ENCODE results near the gene KPNA1.

Gene KPNA1

DNA sequence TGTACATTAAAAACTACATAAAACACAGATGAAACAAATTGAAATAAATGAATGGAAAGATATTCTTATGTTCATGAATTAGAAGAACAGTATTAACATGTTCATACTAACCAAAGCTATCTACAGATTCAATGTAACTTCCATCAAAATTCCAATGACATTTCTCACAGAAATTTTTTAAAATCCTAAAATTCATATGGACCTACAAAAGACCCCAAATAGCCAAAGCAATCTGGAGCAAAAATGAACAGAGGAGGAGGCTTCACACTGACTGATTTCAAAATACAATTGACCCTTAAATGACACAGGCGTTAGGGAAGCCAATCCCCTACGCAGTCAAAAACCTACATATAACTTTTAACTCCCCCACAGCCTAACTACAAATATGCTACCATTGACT, 39.4 kb downstream of the KPNA1 start:
- H3K27ac ChIP-seq: no peak overlapping the region
- no peaks in the 10 kb centered on the region for H3K27me3 ChIP-seq
- H3K9me3 ChIP-seq: no peaks in the 10 kb centered on the region
- no peak overlapping the region for H3K4me3 ChIP-seq
- DNase-seq: no peak
- H3K36me3 ChIP-seq: no peaks in the 10 kb centered on the region
- intact Hi-C loops (cut with DNase I; ENCODE audit: low total_unique reads): no loop called here
- TF ChIP-seq, protein P1, sequence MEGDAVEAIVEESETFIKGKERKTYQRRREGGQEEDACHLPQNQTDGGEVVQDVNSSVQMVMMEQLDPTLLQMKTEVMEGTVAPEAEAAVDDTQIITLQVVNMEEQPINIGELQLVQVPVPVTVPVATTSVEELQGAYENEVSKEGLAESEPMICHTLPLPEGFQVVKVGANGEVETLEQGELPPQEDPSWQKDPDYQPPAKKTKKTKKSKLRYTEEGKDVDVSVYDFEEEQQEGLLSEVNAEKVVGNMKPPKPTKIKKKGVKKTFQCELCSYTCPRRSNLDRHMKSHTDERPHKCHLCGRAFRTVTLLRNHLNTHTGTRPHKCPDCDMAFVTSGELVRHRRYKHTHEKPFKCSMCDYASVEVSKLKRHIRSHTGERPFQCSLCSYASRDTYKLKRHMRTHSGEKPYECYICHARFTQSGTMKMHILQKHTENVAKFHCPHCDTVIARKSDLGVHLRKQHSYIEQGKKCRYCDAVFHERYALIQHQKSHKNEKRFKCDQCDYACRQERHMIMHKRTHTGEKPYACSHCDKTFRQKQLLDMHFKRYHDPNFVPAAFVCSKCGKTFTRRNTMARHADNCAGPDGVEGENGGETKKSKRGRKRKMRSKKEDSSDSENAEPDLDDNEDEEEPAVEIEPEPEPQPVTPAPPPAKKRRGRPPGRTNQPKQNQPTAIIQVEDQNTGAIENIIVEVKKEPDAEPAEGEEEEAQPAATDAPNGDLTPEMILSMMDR (IDR thresholded peaks at IDR 0.05): no peak
- peaks cover 0 to 12% (median 0%) of the 10 kb centered on the region in 4 donors for H3K4me1 ChIP-seq

DNA sequence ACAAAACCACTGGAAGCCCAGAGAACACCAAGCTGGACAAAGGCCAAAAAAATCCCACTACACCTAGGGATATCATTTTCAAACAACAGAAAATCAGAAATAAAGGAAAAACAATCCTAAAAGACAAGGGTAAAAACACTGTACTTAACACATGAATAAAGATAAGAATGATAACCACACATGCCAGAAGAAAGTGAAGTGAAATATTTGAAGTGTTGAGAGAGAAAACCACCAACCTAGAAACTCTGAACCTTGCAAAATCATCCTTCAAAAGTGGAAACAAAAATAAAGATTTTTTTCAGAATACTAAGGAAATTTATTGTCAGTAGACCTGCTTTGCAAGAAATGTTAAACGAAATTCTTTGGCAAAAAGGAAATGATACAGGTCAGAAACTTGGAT, 45.1 kb downstream of the KPNA1 start:
- DNase-seq: no peak
- Histone ChIP-seq H3K4me1 (peaks cover 0 to 9% (median 2%) of the 10 kb centered on the region in 4 donors), H3K9me3 (no peaks in the 10 kb centered on the region), H3K27ac (no peak overlapping the region), H3K36me3 (peaks cover 10 to 12% (median 10%) of the 10 kb centered on the region in 3 donors), H3K27me3 (no peaks in the 10 kb centered on the region), H3K4me3 (no peak overlapping the region)
- TF ChIP-seq, protein P1 (IDR thresholded peaks at IDR 0.05): no peak
- intact Hi-C loops (cut with DNase I; ENCODE audit: low total_unique reads): loop anchor here (10.0 kb wide), 1 partner anchor 45 kb away; the partner anchor contains the start of gene KPNA1

- DNase-seq: no peak
- TF ChIP-seq, protein P1 (IDR thresholded peaks at IDR 0.05): no peak
- H3K9me3 ChIP-seq: no peaks in the 10 kb centered on the region
- H3K4me3 ChIP-seq: no peak overlapping the region
- no peaks in the 10 kb centered on the region for H3K27me3 ChIP-seq
- peaks cover 10 to 12% (median 10%) of the 10 kb centered on the region in 3 donors for H3K36me3 ChIP-seq
- H3K27ac ChIP-seq: no peak overlapping the region
- peaks cover 0 to 9% (median 2%) of the 10 kb centered on the region in 4 donors for H3K4me1 ChIP-seq
- intact Hi-C loops (cut with DNase I; ENCODE audit: low total_unique reads): loop anchor here (10.0 kb wide), 1 partner anchor 46 kb away; the partner anchor contains the start of gene KPNA1
Observed at GRCh38 chr3:122468896-122469533, 45.7 kb downstream of the KPNA1 start.

GRCh38 chr3:122466701-122467240, 48.0 kb downstream of the KPNA1 start:
- H3K4me3 ChIP-seq: no peak overlapping the region
- DNase-seq: no peak
- intact Hi-C loops (cut with DNase I; ENCODE audit: low total_unique reads): loop anchor here (10.0 kb wide), 1 partner anchor 48 kb away; the partner anchor contains the start of gene KPNA1
- H3K4me1 ChIP-seq: peaks cover 0 to 9% (median 2%) of the 10 kb centered on the region in 4 donors
- no peak overlapping the region for H3K27ac ChIP-seq
- no peaks in the 10 kb centered on the region for H3K9me3 ChIP-seq
- TF ChIP-seq, protein P1 (IDR thresholded peaks at IDR 0.05): no peak
- peaks cover 23 to 28% (median 25%) of the 10 kb centered on the region in 3 donors for H3K36me3 ChIP-seq
- H3K27me3 ChIP-seq: no peaks in the 10 kb centered on the region

DNA sequence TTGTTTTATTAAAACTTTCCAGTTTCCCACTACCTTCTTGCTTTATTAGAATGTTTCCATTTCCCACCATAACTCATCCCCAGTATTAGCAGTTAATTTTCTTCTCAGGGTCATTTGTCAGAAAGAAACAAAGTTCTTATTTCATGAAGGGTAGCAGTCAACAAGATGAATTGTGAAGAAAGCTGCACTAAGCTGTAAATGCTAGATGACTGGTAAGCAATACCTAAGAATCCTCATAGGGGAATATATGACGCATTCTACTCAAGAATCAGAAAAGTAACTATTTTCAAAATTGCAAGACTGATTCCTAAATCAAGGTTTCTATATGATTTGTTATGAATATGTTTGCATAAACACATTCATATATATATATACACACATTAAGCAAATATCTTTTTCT, 50.1 kb downstream of the KPNA1 start:
- H3K27me3 ChIP-seq: no peaks in the 10 kb centered on the region
- peaks cover 0 to 8% (median 1%) of the 10 kb centered on the region in 4 donors for H3K4me1 ChIP-seq
- intact Hi-C loops (cut with DNase I; ENCODE audit: low total_unique reads): loop anchor here (10.0 kb wide), 1 partner anchor 50 kb away; the partner anchor contains the start of gene KPNA1
- H3K9me3 ChIP-seq: no peaks in the 10 kb centered on the region
- H3K36me3 ChIP-seq: peaks cover 23 to 39% (median 28%) of the 10 kb centered on the region in 3 donors
- H3K4me3 ChIP-seq: no peak overlapping the region
- TF ChIP-seq, protein P1 (IDR thresholded peaks at IDR 0.05): no peak
- no peak overlapping the region for H3K27ac ChIP-seq
- DNase-seq: no peak
